Dedifferentiated amniotic fluid mesenchymal stem cell (primary cell): ENCODE data around the gene HS3ST3B1.

ENCODE experiments used
- DNase-seq: peaks from one replicate; pipeline ENCODE4 v3.0.0-alpha.2; 2016; ENCODE audit errors: extremely low spot score

The HS3ST3B1 gene

DNA sequence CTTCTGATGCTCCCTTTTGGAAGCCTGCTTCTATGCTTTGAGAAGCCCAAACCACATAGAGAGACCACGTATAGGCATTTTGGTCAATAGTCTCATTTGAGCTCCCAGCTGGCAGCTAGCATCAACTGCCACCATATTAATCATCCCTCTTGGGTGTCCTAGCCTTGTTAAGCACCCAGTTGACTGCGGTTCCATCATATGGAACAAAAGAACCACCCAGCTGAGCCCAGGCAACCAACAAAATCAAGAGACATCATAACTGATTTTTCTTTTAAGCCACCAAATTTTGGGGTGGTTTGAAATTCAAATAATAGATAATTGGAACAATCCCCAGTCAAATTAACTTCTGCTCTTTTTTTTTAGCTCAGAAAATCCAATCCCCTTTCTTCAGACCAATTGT is 53.9 kb downstream of the HS3ST3B1 start:
- DNase-seq = no peak

DNA sequence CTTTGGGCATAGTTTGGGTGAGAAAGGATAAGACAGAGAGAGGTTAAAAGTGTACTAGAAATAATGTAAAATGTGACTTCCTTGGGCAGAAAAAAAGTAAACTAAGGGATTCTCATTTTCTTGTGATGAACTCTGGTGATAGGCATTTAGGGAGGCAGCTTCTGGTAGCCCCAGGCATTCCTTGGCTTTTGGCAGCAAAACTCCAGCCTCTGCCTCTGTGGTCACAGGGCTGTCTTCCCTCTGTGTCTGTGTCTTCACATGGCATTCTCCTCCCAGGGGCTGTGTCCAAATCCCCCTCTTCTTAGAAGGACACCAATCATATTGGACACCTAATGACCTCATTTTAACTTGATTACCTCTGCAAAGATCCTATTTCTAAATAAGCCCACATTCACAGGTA is 54.7 kb downstream of the HS3ST3B1 start:
- DNase-seq = no peak

- DNase-seq = no peak
Measured at GRCh38 chr17:14359163-14360020, 58.5 kb downstream of the HS3ST3B1 start.

- no peak for DNase-seq
Measured at GRCh38 chr17:14360856-14361255, 60.0 kb downstream of the HS3ST3B1 start.

- DNase-seq = no peak
Measured at GRCh38 chr17:14361470-14361869, 60.6 kb downstream of the HS3ST3B1 start.

DNA sequence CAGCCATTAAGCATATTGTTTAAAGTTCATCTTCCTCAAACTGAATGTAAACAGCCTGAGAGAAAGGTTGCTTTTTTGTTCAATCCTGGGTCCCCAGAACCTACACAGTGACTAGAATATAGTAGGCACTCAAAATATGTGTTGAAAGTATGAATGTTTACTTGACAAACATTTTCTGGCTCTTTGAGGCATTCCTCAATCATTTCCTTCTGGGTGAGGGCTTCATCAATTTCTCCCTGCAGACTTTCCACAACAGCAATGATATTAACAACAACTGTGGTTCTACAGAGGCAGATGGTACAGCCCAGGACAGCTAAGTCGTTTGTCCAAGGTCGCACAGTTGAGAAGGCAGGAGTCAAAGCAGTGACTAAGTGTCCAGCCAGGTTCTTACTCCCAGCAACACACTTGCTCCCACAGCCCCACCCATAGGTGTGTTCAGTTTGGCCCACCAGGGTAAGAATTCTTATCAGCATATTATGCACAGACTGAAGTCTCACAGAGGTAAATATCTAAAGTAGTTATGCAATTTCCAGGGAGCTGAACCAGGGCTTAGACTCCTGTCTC is 61.1 kb downstream of the HS3ST3B1 start:
- DNase-seq = no peak

DNA sequence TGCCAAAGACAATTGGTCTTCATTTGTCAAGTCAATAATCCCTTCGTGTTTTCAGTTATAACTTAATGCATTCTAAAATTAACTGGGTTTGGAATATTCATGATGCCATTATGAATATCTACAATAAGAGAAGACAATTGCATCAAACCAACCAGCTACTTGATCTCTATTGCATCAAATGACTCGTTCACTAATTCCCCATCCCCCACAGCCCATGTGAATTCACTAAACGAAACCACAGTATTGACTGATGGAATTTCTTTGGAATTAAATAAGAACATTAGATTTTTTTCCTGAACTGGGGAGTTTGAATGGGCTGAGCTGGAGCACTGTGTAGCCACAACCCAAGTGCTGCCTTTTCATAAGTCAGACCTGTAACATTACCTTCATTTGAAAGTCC is 65.3 kb downstream of the HS3ST3B1 start:
- no peak for DNase-seq

GRCh38 chr17:14372461-14372860 is 71.6 kb downstream of the HS3ST3B1 start:
- DNase-seq = no peak

DNA sequence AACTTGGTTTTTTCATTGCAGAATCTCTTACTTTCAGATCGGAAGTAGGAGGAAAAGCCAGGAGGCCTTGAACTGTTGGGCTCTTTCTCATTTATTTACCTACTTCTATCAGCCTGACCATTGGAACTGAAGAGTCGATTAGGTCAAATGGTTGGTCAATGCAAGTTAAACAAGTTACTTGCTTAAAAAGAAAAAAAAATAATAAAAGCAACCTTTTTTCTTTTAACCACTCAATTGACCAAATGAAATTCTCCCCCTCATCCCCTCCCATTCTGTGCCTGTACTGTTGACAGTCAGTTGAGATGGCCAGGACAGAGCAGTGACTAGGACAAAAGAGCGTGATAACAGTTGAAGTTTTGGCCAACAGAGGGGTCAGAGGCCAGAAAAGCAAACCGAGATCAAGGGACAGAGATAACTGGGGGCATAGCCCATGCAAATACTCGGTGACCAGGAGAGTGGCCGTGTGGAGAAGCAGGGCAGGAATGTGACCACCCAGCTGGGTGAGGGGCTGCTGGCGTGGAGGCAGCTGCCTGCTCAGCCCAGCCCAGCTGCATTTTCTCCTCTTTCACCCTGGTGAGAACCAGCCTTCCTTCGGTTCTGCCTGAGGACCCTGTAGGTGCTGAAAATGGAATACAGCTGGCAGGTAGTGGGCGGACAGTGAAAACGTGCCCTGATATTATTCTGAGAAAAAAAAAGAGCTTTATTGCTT is 72.2 kb downstream of the HS3ST3B1 start:
- no peak for DNase-seq

DNA sequence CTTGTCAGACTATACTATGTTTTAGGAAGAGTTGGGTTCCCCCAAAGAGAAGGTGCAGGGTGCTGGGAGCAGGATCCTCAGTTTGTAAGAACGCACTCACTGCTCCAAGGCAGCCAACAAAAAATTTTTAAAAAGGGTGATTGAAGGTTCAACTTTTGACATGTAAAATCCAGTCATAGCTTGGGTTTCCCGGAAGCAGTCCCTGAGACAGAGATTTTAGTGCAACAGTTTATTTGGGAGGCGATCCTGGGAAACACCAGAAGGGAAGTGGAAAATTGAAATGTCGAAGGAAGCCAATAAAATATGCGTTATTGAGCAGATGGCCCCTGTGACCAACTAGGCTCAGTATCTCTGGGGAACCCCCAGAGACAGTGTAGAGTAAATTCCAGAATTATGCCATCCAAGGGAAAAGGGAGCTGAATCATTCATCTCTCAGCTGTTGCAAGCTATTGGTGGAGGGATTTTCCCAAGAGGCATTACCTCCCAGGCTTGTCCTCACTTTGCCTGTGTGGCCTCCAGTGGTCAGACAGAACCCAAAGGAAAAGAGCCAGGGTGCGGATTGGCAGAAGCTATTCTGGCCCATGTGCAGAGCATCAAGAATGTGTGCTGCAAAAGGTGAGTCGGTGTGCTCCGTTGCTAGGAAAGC is 72.9 kb downstream of the HS3ST3B1 start:
- no peak for DNase-seq

DNA sequence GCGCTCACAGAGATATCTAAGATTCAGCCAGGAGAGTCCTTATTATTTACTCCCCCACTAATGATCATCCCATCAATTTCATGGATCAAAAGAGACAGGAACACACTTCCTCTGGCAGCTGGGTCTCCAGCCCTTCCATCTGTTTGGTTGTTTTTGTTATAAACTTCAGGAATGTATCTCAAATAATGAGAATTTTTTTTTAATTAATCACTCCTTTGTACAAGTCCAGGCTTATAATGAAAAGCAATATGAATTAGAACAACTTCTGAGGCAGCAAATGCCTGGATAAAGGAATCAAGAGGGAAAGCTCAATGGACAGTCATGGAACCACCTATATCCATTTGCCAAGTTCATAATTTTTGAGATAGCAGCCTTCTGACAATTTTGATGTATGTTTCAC is 73.4 kb downstream of the HS3ST3B1 start:
- DNase-seq = no peak

- DNase-seq = no peak
Measured at GRCh38 chr17:14376666-14377065, 75.8 kb downstream of the HS3ST3B1 start.

- no peak for DNase-seq
Measured at GRCh38 chr17:14381606-14382005, 80.7 kb downstream of the HS3ST3B1 start.

GRCh38 chr17:14387036-14387435 is 86.2 kb downstream of the HS3ST3B1 start:
- DNase-seq = no peak

GRCh38 chr17:14389681-14390080 is 88.8 kb downstream of the HS3ST3B1 start:
- DNase-seq = no peak

- DNase-seq = no peak
Measured at GRCh38 chr17:14393723-14394122, 92.8 kb downstream of the HS3ST3B1 start.

DNA sequence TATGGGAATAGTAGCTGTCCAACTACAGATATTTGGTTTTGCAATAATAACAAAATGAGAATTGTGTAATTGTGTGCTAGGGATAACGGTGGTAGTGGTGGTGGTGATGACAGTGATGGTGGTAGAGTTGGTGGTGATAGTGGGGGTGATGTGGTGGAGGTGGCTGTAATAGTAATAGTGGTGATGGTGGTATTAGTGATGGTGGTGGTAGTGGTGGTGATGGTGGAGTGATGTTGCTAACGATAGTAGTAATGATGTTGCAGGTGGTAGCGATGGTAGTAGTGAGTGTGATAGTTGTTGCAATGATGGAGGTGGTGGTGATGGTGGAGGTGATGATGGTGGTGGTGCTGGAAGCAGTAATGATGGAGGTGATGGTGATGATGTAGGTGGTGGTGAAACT is 94.4 kb downstream of the HS3ST3B1 start:
- DNase-seq = no peak

GRCh38 chr17:14396547-14396946 is 95.7 kb downstream of the HS3ST3B1 start:
- DNase-seq = no peak

GRCh38 chr17:14398766-14399165 is 97.9 kb downstream of the HS3ST3B1 start:
- no peak for DNase-seq
